ENCODE measurements around the gene PLPP1.

- TF ChIP-seq CTCF (IDR thresholded peaks at IDR 0.05; ENCODE audit: control extremely low read depth in 1 of 3, insufficient read depth in 1 of 3, low read depth in 1 of 3, low read length in 3 of 3), result no peak
- no peak for TF ChIP-seq CBX5 (IDR thresholded peaks at IDR 0.05; ENCODE audit: low read depth, low read length)
- TF ChIP-seq, protein P1, sequence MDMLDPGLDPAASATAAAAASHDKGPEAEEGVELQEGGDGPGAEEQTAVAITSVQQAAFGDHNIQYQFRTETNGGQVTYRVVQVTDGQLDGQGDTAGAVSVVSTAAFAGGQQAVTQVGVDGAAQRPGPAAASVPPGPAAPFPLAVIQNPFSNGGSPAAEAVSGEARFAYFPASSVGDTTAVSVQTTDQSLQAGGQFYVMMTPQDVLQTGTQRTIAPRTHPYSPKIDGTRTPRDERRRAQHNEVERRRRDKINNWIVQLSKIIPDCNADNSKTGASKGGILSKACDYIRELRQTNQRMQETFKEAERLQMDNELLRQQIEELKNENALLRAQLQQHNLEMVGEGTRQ (IDR thresholded peaks at IDR 0.05; ENCODE audit: low read length), result no peak
- no peak for TF ChIP-seq HDAC6 (IDR thresholded peaks at IDR 0.05; ENCODE audit: low read depth, low read length)
- no peak for TF ChIP-seq TCF12 (IDR thresholded peaks at IDR 0.05; ENCODE audit: low read depth, low read length)
- TF ChIP-seq SRF (IDR thresholded peaks at IDR 0.05; ENCODE audit: low read depth, low read length), result no peak
- no peak for TF ChIP-seq POLR2A (IDR thresholded peaks at IDR 0.05; ENCODE audit: control extremely low read depth in 1 of 2, low read depth in 2 of 2, low read length in 2 of 2)
- TF ChIP-seq, protein P2, sequence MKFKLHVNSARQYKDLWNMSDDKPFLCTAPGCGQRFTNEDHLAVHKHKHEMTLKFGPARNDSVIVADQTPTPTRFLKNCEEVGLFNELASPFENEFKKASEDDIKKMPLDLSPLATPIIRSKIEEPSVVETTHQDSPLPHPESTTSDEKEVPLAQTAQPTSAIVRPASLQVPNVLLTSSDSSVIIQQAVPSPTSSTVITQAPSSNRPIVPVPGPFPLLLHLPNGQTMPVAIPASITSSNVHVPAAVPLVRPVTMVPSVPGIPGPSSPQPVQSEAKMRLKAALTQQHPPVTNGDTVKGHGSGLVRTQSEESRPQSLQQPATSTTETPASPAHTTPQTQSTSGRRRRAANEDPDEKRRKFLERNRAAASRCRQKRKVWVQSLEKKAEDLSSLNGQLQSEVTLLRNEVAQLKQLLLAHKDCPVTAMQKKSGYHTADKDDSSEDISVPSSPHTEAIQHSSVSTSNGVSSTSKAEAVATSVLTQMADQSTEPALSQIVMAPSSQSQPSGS (IDR thresholded peaks at IDR 0.05; ENCODE audit: low read length), result no peak
- no peak for TF ChIP-seq RXRA (IDR thresholded peaks at IDR 0.05; ENCODE audit: insufficient read depth, low read depth, low read length)
- no peak for TF ChIP-seq POLR2AphosphoS5 (IDR thresholded peaks at IDR 0.05; ENCODE audit: low read depth, low read length)
- no peak for TF ChIP-seq EP300 (IDR thresholded peaks at IDR 0.05; ENCODE audit: borderline replicate concordance in 1 of 2, low read depth in 2 of 2, low read length in 2 of 2)
- no peak for TF ChIP-seq TAF1 (IDR thresholded peaks at IDR 0.05; ENCODE audit: low read depth, low read length)
- TF ChIP-seq, protein P3, sequence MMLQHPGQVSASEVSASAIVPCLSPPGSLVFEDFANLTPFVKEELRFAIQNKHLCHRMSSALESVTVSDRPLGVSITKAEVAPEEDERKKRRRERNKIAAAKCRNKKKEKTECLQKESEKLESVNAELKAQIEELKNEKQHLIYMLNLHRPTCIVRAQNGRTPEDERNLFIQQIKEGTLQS (IDR thresholded peaks at IDR 0.05; ENCODE audit: insufficient read depth, low read depth, low read length), result no peak
These were observed 9.9 kb downstream of the PLPP1 start for GRCh38 chr5:55524816-55525215.

All from H1 (cell line).